Gastroesophageal sphincter (tissue), 4 donors: ENCODE results near the gene TMEM165. TPM values are rescaled to one million over a fixed set of nuclear protein-coding genes. Genes with fewer than 3 reads are reported as not detected.

Source experiments
- ATAC-seq: fragments of 150-250 bp; one replicate; pipeline ENCODE4 v1.9.1; 2016; ENCODE audit warnings: mild to moderate bottlenecking, moderate library complexity
- H3K27ac ChIP-seq, 4 donors: fragments of 200-600 bp; sonication (generic) in 3 of 4; 1 replicate in 3 of 4; 2 replicates in 1 of 4; pipeline ENCODE4 v1.5.1; 2016 to 2019
- H3K27me3 ChIP-seq: fragments of 200-600 bp; sonication (generic); one replicate; pipeline ENCODE4 v1.5.1; 2019
- H3K36me3 ChIP-seq, 2 donors: fragments of 200-600 bp; sonication (generic); one replicate each; pipeline ENCODE4 v1.5.1; 2019; ENCODE audit warnings: control low read depth in 1 of 2
- H3K4me1 ChIP-seq, 3 donors: fragments of 200-600 bp; sonication (generic); 1 replicate in 2 of 3; 2 replicates in 1 of 3; pipeline ENCODE4 v1.5.1; 2016 to 2019; ENCODE audit warnings: control low read depth in 2 of 3
- H3K4me3 ChIP-seq, 2 donors: fragments of 200-600 bp; sonication (generic); one replicate each; pipeline ENCODE4 v1.5.1; 2019; ENCODE audit warnings: mild to moderate bottlenecking in 1 of 2, moderate library complexity in 1 of 2
- H3K9me3 ChIP-seq, 3 donors: fragments of 200-600 bp; sonication (generic); one replicate each; pipeline ENCODE4 v1.5.1; 2017 to 2019; ENCODE audit warnings: control low read depth in 2 of 3
- EP300 ChIP-seq: sonication (generic); formaldehyde crosslinking; IDR thresholded peaks from one replicate; pipeline ENCODE4 v1.6.1; 2017; ENCODE audit warnings: antibody characterized with exemption, mild to moderate bottlenecking
- POLR2A ChIP-seq, 2 donors: fragments of 450-650 bp; IDR thresholded peaks; one replicate each; pipeline ENCODE4 v1.6.1; 2017; ENCODE audit warnings: antibody characterized with exemption in 2 of 2, mild to moderate bottlenecking in 2 of 2, moderate library complexity in 1 of 2
- POLR2AphosphoS5 ChIP-seq: sonication (generic); formaldehyde crosslinking; IDR thresholded peaks from one replicate; pipeline ENCODE4 v1.6.1; 2017; ENCODE audit warnings: antibody characterized with exemption
- WGBS, 2 donors: methylation state at CpG; one replicate each; pipeline ENCODE4 v1.1.5; 2018; ENCODE audit warnings: low coverage in 1 of 2; 5-methylcytosine and 5-hydroxymethylcytosine counted together
- total RNA-seq, 4 donors: library from RNA; depleted of rRNA; stranded (reverse); fragments of >200 nt; gene quantifications; one replicate each; pipeline ENCODE4 v1.1.0, GENCODE V29; 2016
- TF ChIP-seq, protein P1 (sequence below), 4 experiments: fragments of 200-600 bp in 2 of 4; fragments of 450-650 bp in 2 of 4; sonication (generic) in 1 of 4; IDR thresholded peaks; one replicate each; pipeline ENCODE4 v1.5.1; 2017 to 2019; ENCODE audit warnings: antibody characterized with exemption in 4 of 4, mild to moderate bottlenecking in 2 of 4, moderate library complexity in 2 of 4

TMEM165 gene
- total RNA-seq, 4 donors from 2014 or later, result 136 to 198 (median 169) TPM

DNA sequence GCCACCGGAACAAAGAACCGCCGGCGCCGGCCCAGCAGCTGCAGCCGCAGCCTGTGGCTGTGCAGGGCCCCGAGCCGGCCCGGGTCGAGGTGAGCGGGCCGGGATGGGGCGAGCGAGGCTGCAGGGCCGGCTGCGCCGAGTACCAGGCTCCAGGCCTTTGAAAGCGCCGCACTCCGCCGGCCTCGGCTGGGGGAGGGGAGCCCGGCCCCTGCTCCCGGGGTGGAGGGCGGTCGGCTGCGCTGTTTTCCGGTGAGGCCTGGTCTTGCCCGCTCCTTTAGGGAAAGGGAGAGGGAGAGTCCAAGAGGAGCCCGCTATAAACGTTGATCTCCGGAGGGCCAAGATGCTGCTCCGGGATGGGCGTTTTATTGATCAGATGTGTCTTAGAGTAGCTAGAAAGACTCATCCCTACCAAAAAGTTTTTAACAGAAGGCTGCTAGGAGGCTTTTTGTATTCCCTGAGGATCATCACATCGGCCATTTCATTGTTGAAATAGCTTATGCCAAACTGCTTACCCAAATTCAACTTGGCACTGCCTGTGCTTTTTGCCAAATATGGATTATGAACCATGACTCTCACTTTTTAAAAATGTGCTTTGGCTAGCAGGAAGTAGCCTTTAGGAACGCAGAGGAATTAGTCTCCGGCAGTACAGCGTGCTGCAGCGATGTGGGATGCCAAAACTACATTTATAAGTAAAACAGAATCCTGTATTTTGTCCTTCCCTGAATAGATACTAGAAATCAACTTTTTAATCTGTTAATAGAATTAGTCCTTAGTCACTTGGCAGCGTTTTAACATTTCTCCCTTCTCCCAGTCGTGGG, 760 bp downstream of the TMEM165 start:
- Histone ChIP-seq H3K27ac (peak overlapping the region; percentile 94 to 100 (median 98)), H3K9me3 (no peaks in the 10 kb centered on the region), H3K27me3 (no peaks in the 10 kb centered on the region), H3K4me3 (peak overlapping the region; percentile 87 to 95), H3K4me1 (peaks cover 2 to 48% (median 15%) of the 10 kb centered on the region in 3 donors), H3K36me3 (no peaks in the 10 kb centered on the region)
- TF ChIP-seq POLR2AphosphoS5, result peak; percentile 81
- TF ChIP-seq, protein P1, sequence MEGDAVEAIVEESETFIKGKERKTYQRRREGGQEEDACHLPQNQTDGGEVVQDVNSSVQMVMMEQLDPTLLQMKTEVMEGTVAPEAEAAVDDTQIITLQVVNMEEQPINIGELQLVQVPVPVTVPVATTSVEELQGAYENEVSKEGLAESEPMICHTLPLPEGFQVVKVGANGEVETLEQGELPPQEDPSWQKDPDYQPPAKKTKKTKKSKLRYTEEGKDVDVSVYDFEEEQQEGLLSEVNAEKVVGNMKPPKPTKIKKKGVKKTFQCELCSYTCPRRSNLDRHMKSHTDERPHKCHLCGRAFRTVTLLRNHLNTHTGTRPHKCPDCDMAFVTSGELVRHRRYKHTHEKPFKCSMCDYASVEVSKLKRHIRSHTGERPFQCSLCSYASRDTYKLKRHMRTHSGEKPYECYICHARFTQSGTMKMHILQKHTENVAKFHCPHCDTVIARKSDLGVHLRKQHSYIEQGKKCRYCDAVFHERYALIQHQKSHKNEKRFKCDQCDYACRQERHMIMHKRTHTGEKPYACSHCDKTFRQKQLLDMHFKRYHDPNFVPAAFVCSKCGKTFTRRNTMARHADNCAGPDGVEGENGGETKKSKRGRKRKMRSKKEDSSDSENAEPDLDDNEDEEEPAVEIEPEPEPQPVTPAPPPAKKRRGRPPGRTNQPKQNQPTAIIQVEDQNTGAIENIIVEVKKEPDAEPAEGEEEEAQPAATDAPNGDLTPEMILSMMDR (IDR thresholded peaks at IDR 0.05), result no peak
- WGBS, 2 donors, result 0% methylated on average over 6 to 15 of the region's 41 CpGs
- peak; percentile 38 for ATAC-seq

- peaks cover 2 to 51% (median 15%) of the 10 kb centered on the region in 3 donors for H3K4me1 ChIP-seq
- ATAC-seq, result no peak
- H3K4me3 ChIP-seq, result peak overlapping the region; percentile 87 to 95
- peak overlapping the region; percentile 94 to 100 (median 98) for H3K27ac ChIP-seq
- no peak for TF ChIP-seq POLR2AphosphoS5
- TF ChIP-seq, protein P1 (IDR thresholded peaks at IDR 0.05), result no peak
- TF ChIP-seq POLR2A (IDR thresholded peaks at IDR 0.05), result no peak
- 0 to 8% methylated on average over 7 of the region's 7 CpGs for WGBS, 2 donors
- no peaks in the 10 kb centered on the region for H3K27me3 ChIP-seq
- no peaks in the 10 kb centered on the region for H3K36me3 ChIP-seq
- H3K9me3 ChIP-seq, result no peaks in the 10 kb centered on the region
These were observed 1.3 kb downstream of the TMEM165 start for GRCh38 chr4:55397126-55397436.

GRCh38 chr4:55397520-55398321, 2.0 kb downstream of the TMEM165 start:
- TF ChIP-seq, protein P1 (IDR thresholded peaks at IDR 0.05), result no peak
- TF ChIP-seq POLR2A (IDR thresholded peaks at IDR 0.05) (peak; percentile 29 to 50), POLR2AphosphoS5 (peak; percentile 91)
- peak overlapping the region; percentile 87 to 95 for H3K4me3 ChIP-seq
- no peaks in the 10 kb centered on the region for H3K27me3 ChIP-seq
- H3K4me1 ChIP-seq, result peaks cover 2 to 51% (median 15%) of the 10 kb centered on the region in 3 donors
- H3K36me3 ChIP-seq, result no peaks in the 10 kb centered on the region
- peak overlapping the region; percentile 94 to 100 (median 98) for H3K27ac ChIP-seq
- no peaks in the 10 kb centered on the region for H3K9me3 ChIP-seq
- ATAC-seq, result peak; percentile 13
- 27 to 67% methylated on average over 5 to 15 of the region's 15 CpGs for WGBS, 2 donors

DNA sequence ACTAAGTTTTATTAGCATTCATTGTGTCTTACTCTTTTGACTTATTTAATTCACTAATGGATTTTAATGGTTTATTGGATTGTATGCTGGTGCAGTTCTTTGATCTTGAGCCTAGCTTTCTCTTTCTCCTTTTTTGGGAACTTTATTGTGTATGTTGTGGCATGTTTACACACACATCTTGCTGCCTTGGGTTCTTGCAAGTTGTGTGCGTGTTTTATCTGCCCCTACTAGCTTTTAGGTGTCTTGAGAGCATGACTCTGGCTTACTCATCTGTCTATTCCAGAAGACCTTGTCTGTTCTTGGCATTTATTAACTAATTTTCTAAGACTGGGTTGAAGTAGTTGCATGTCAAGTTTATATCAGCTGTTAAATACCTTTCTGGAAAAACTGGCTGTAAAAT, 2.7 kb downstream of the TMEM165 start:
- TF ChIP-seq POLR2A (IDR thresholded peaks at IDR 0.05), result no peak
- TF ChIP-seq POLR2AphosphoS5, result peak; percentile 9
- Histone ChIP-seq H3K4me1 (peaks cover 2 to 51% (median 15%) of the 10 kb centered on the region in 3 donors), H3K4me3 (peak overlapping the region; percentile 87 to 95), H3K9me3 (no peaks in the 10 kb centered on the region), H3K27ac (peak overlapping the region; percentile 94 to 100 (median 98)), H3K36me3 (peaks cover 0 to under 1% of the 10 kb centered on the region in 2 donors), H3K27me3 (no peaks in the 10 kb centered on the region)
- ATAC-seq, result no peak
- 0 to 25% methylated on average over 1 of the region's 1 CpG for WGBS, 2 donors

GRCh38 chr4:55398966-55399365, 3.2 kb downstream of the TMEM165 start:
- TF ChIP-seq EP300 (no peak), POLR2AphosphoS5 (no peak), POLR2A (IDR thresholded peaks at IDR 0.05) (no peak)
- TF ChIP-seq, protein P1 (IDR thresholded peaks at IDR 0.05), result no peak
- H3K27ac ChIP-seq, result peak overlapping the region in 3 of 4 donors; percentile 58 to 100 (median 99)
- no peaks in the 10 kb centered on the region for H3K9me3 ChIP-seq
- H3K4me1 ChIP-seq, result peaks cover 2 to 55% (median 15%) of the 10 kb centered on the region in 3 donors
- WGBS, 2 donors, result 35 to 59% methylated on average over 2 to 3 of the region's 3 CpGs
- peaks cover 0 to 6% of the 10 kb centered on the region in 2 donors for H3K36me3 ChIP-seq
- peak overlapping the region in 1 of 2 donors; percentile 95 for H3K4me3 ChIP-seq
- ATAC-seq, result no peak
- H3K27me3 ChIP-seq, result no peaks in the 10 kb centered on the region
